ENCODE data around the gene SNCAIP.

The SNCAIP gene

GRCh38 chr5:122412966-122413365, 100.9 kb downstream of the SNCAIP start:
- H3K27me3 ChIP-seq (ENCODE audit: insufficient read depth, low read length) = no peaks in the 10 kb centered on the region
- H3F3A ChIP-seq (ENCODE audit: insufficient read depth, low read length) = no peaks in the 10 kb centered on the region
- peaks cover 36% of the 10 kb centered on the region for H3K4me1 ChIP-seq (ENCODE audit: insufficient read depth, low read length, severe bottlenecking)
- no peak overlapping the region for H3K4me2 ChIP-seq (ENCODE audit: low read length)
- H2AFZ ChIP-seq (ENCODE audit: low read length) = no peak overlapping the region
- H3K9me3 ChIP-seq (ENCODE audit: low read length) = no peaks in the 10 kb centered on the region
- no peaks in the 10 kb centered on the region for H3K9me2 ChIP-seq (ENCODE audit: low read depth, low read length)
- no peaks in the 10 kb centered on the region for H3K79me2 ChIP-seq (ENCODE audit: insufficient read depth, low read length)
- TF ChIP-seq CTCF (IDR thresholded peaks at IDR 0.05; ENCODE audit: low read length) (no peak), EZH2 (IDR thresholded peaks at IDR 0.05; ENCODE audit: borderline replicate concordance, low read length) (no peak)
- no peaks in the 10 kb centered on the region for H3K36me3 ChIP-seq (ENCODE audit: insufficient read depth, low read length)
- no peaks in the 10 kb centered on the region for H4K20me1 ChIP-seq (ENCODE audit: insufficient read depth, low read length)
- no peak overlapping the region for H3K9ac ChIP-seq (ENCODE audit: low read length)
- peak overlapping the region; percentile 66 for H3K27ac ChIP-seq (ENCODE audit: low read depth, low read length, poor library complexity, severe bottlenecking)
- no peak overlapping the region for H3K4me3 ChIP-seq (ENCODE audit: low read depth, low read length, poor library complexity, severe bottlenecking)

GRCh38 chr5:122413722-122414121, 101.7 kb downstream of the SNCAIP start:
- no peak for TF ChIP-seq CTCF (IDR thresholded peaks at IDR 0.05; ENCODE audit: low read length)
- no peak for TF ChIP-seq EZH2 (IDR thresholded peaks at IDR 0.05; ENCODE audit: borderline replicate concordance, low read length)
- no peak overlapping the region for H2AFZ ChIP-seq (ENCODE audit: low read length)
- H3K9ac ChIP-seq (ENCODE audit: low read length) = no peak overlapping the region
- H3K79me2 ChIP-seq (ENCODE audit: insufficient read depth, low read length) = no peaks in the 10 kb centered on the region
- H3K4me3 ChIP-seq (ENCODE audit: low read depth, low read length, poor library complexity, severe bottlenecking) = no peak overlapping the region
- no peak overlapping the region for H3K4me2 ChIP-seq (ENCODE audit: low read length)
- no peaks in the 10 kb centered on the region for H4K20me1 ChIP-seq (ENCODE audit: insufficient read depth, low read length)
- no peaks in the 10 kb centered on the region for H3K36me3 ChIP-seq (ENCODE audit: insufficient read depth, low read length)
- H3F3A ChIP-seq (ENCODE audit: insufficient read depth, low read length) = no peaks in the 10 kb centered on the region
- peak overlapping the region; percentile 66 for H3K27ac ChIP-seq (ENCODE audit: low read depth, low read length, poor library complexity, severe bottlenecking)
- no peaks in the 10 kb centered on the region for H3K27me3 ChIP-seq (ENCODE audit: insufficient read depth, low read length)
- H3K9me3 ChIP-seq (ENCODE audit: low read length) = no peaks in the 10 kb centered on the region
- no peaks in the 10 kb centered on the region for H3K9me2 ChIP-seq (ENCODE audit: low read depth, low read length)
- peaks cover 36% of the 10 kb centered on the region for H3K4me1 ChIP-seq (ENCODE audit: insufficient read depth, low read length, severe bottlenecking)

- H3K79me2 ChIP-seq (ENCODE audit: insufficient read depth, low read length) = no peaks in the 10 kb centered on the region
- H3K4me1 ChIP-seq (ENCODE audit: insufficient read depth, low read length, severe bottlenecking) = peaks cover 36% of the 10 kb centered on the region
- no peaks in the 10 kb centered on the region for H3K36me3 ChIP-seq (ENCODE audit: insufficient read depth, low read length)
- no peak overlapping the region for H3K4me3 ChIP-seq (ENCODE audit: low read depth, low read length, poor library complexity, severe bottlenecking)
- H3F3A ChIP-seq (ENCODE audit: insufficient read depth, low read length) = no peaks in the 10 kb centered on the region
- no peaks in the 10 kb centered on the region for H3K9me3 ChIP-seq (ENCODE audit: low read length)
- H3K9ac ChIP-seq (ENCODE audit: low read length) = no peak overlapping the region
- no peaks in the 10 kb centered on the region for H3K9me2 ChIP-seq (ENCODE audit: low read depth, low read length)
- no peaks in the 10 kb centered on the region for H4K20me1 ChIP-seq (ENCODE audit: insufficient read depth, low read length)
- TF ChIP-seq CTCF (IDR thresholded peaks at IDR 0.05; ENCODE audit: low read length) = peak; percentile 61
- no peak for TF ChIP-seq EZH2 (IDR thresholded peaks at IDR 0.05; ENCODE audit: borderline replicate concordance, low read length)
- H3K27me3 ChIP-seq (ENCODE audit: insufficient read depth, low read length) = no peaks in the 10 kb centered on the region
- H3K27ac ChIP-seq (ENCODE audit: low read depth, low read length, poor library complexity, severe bottlenecking) = peak overlapping the region; percentile 27
- no peak overlapping the region for H2AFZ ChIP-seq (ENCODE audit: low read length)
- H3K4me2 ChIP-seq (ENCODE audit: low read length) = no peak overlapping the region
Observed at GRCh38 chr5:122415030-122415800, 103.2 kb downstream of the SNCAIP start.

All from OCI-LY1 (cell line).